Stimulated activated CD8-positive, alpha-beta memory T cell treated with anti-CD3 and anti-CD28 coated beads, Interleukin-15, amount 100 ng/mL, for 4 hours (primary cell): ENCODE results near the gene GHRH.

Experiments used
- DNase-seq, 2 donors: peaks; one replicate each; pipeline ENCODE4 v3.0.0-alpha.2; 2020; ENCODE audit warnings: low read depth in 2 of 2

The GHRH gene

DNA sequence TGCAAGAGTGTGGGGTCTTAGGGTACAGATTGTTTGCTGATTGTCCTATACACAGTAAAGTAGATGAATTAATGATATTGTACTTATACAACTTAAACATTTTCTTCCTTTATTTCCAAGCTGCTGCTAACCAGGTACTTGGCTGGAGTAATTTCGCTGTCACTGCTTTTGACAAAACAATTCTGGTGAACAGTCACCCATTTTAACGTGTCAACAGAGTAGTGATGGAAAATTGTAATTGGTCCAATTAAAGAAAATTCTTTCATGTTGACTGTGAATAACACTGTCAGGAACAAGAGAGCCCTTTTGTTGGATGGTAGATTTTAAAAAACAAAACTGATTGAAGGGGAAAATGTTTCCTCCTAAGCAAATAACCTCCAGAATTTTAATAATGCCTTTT, 55.8 kb downstream of the GHRH start:
- no peak for DNase-seq

DNA sequence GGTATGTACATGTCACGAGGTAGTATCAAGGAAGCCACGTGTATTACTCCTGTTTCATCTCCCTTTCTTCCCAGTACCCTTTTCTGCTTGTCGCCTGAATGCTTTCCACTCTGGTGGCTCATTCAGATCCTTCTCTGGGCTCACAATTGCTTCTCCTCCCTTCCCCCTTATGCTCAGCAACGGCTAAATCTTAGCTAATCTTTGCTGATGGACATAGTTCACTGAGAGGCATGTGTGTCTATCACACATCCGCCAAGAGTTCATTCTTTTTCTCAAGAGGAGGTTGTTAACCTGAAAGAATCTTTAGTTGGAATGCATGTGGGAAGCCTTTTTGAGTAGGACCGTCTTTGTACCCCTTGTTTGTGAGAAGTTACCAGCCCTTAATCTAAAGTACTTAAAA, 56.5 kb downstream of the GHRH start:
- no peak for DNase-seq

DNA sequence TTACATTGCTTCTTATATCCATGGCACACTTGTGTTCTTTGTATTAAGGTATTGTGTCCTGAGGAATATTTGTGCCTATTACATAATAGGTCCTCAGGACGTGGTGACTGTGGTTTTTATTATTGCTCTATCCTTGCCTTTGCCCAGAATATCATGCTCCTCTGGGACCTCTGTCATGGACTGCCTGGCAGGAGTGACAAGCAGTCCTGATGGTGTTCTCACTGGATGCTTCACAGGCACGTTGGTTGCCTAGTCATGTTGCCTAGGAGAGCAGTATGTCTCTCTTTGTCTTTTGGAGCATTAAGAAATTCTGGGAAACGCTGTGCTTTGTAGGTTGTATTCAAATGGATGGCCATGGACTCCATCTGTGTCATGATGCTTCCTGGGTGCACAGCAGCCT, 57.6 kb downstream of the GHRH start:
- DNase-seq, result no peak

- no peak for DNase-seq
These were observed 59.2 kb downstream of the GHRH start for GRCh38 chr20:37202267-37202943.

DNA sequence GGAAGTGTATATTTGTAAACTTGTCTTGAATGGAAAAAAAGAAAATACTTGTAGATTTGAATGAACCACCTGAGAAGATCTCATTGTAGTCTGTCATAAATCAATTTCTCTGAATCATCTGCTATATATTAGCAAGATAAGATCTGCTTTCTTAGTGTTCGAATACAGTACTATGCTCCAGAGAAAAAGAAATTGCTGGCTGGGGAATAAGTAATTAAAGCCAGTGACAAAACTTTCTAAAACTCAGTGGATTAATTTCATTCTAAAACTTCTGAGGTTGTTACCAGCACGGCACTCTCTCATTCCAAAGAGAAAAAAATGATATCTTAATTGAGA, 59.8 kb downstream of the GHRH start:
- no peak for DNase-seq
